Epithelial cell of proximal tubule (primary cell): Measurements from ENCODE around the gene CCSER2. TPM values are rescaled to one million over a fixed set of nuclear protein-coding genes. Genes with fewer than 3 reads are reported as not detected.
"Not testable (repeated sequence)": the region's sequence is repeated elsewhere in the genome, so short reads cannot be mapped to it uniquely, and the experiment has no call there.

Experiments used
- DNase-seq: peaks from one replicate; pipeline ENCODE4 v3.0.0-alpha.2; 2011; ENCODE audit warnings: low read depth
- H3K4me3 ChIP-seq: 2 replicates; pipeline ENCODE4 v1.5.1; 2011; ENCODE audit warnings: low read depth, mild to moderate bottlenecking, low read length
- total RNA-seq: library from RNA; depleted of rRNA; stranded (reverse); fragments of >200 nt; gene quantifications from 2 replicates; pipeline ENCODE4 v1.2.3, GENCODE V29; 2015
- TF ChIP-seq, protein P1 (sequence below): conservative IDR thresholded peaks from 2 replicates; pipeline ENCODE4 v1.5.1; 2012; ENCODE audit warnings: low read depth, mild to moderate bottlenecking, low read length

CCSER2 gene
- total RNA-seq, 1 donor from 2014 or later: 8.8 TPM

- no peak for DNase-seq
- TF ChIP-seq, protein P1, sequence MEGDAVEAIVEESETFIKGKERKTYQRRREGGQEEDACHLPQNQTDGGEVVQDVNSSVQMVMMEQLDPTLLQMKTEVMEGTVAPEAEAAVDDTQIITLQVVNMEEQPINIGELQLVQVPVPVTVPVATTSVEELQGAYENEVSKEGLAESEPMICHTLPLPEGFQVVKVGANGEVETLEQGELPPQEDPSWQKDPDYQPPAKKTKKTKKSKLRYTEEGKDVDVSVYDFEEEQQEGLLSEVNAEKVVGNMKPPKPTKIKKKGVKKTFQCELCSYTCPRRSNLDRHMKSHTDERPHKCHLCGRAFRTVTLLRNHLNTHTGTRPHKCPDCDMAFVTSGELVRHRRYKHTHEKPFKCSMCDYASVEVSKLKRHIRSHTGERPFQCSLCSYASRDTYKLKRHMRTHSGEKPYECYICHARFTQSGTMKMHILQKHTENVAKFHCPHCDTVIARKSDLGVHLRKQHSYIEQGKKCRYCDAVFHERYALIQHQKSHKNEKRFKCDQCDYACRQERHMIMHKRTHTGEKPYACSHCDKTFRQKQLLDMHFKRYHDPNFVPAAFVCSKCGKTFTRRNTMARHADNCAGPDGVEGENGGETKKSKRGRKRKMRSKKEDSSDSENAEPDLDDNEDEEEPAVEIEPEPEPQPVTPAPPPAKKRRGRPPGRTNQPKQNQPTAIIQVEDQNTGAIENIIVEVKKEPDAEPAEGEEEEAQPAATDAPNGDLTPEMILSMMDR: no peak
- no peak overlapping the region for H3K4me3 ChIP-seq
Observed at GRCh38 chr10:84478679-84479078, 150.3 kb downstream of the CCSER2 start.

DNA sequence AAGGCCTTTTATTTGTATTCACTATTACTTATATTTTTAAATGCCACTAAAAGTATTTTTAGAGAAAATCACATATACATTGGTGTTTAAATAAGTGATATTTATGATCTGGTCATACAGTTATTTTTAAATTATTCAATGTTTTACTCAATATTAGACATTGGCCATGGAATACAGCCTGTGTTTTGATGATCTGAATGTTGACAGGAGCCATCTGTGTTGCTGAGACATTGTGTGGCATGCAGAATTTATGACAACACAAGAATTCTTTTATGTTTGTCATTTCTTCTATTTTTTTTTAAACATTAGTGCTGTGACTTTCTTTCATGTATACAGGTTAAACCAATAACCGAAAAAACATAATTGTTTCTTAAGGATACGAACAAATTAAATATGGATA is 156.2 kb downstream of the CCSER2 start:
- TF ChIP-seq, protein P1: no peak
- DNase-seq: no peak
- H3K4me3 ChIP-seq: no peak overlapping the region

- TF ChIP-seq, protein P1: no peak
- no peak overlapping the region for H3K4me3 ChIP-seq
- DNase-seq: no peak
Observed at GRCh38 chr10:84493361-84493760, 165.0 kb downstream of the CCSER2 start.

- TF ChIP-seq, protein P1: no peak
- DNase-seq: peak; percentile 58
- no peak overlapping the region for H3K4me3 ChIP-seq
Observed at GRCh38 chr10:84493951-84494848, 165.8 kb downstream of the CCSER2 start.

- DNase-seq: no peak
- TF ChIP-seq, protein P1: no peak
- no peak overlapping the region for H3K4me3 ChIP-seq
Observed at GRCh38 chr10:84494849-84495180, 166.4 kb downstream of the CCSER2 start.

DNA sequence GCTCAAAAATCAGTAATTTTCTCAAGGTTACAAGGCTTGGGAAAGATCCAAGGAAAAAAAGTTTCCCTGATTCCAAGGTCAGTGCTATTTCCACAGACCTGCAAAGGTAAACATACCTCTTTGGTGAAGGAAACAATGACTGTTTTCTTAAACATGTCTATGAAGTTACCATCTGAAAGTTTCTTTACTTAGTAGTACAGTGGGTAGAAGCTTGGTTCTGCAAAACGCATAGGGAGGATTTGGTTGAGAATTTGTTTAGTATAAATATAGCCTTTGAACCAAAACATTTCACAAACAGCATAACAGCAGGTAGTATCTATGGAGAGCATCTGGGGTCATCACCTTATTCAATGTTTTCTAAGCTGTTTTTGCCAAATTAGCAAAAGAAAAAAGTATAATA is 169.6 kb downstream of the CCSER2 start:
- TF ChIP-seq, protein P1: no peak
- no peak for DNase-seq
- H3K4me3 ChIP-seq: no peak overlapping the region

DNA sequence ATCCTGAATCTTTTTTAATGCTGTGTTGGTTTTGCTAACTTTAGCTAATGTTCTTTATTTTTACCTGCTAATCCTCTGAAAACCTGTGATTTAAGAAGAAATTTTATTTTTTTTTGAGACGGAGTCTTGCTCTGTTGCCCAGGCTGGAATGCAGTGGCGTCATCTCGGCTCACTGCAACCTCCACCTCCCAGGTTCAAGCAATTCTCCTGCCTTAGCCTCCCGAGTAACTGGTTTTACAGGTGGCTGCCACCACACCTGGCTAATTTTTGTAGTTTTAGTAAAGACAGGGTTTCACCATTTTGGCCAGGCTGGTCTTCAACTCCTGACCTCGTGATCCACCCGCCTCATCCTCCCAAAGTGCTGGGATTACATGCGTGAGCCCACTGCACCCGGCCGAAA is 170.7 kb downstream of the CCSER2 start:
- not testable (repeated sequence) for H3K4me3 ChIP-seq, DNase-seq
